DMS153 (cell line): ENCODE data around the gene AKAP1.

ENCODE experiments used
- DNase-seq: peaks from one replicate; lab custom pipeline; 2025; lab: John Stamatoyannopoulos, UW

AKAP1 gene

GRCh38 chr17:57106107-57106835 is 21.2 kb downstream of the AKAP1 start:
- DNase-seq, result peak; percentile 22

- DNase-seq, result no peak
Measured at GRCh38 chr17:57106836-57107497, 21.9 kb downstream of the AKAP1 start.

- DNase-seq, result peak; percentile 83
Measured at GRCh38 chr17:57107498-57108101, 22.6 kb downstream of the AKAP1 start.

- DNase-seq, result no peak
Measured at GRCh38 chr17:57108671-57109392, 23.8 kb downstream of the AKAP1 start.

- DNase-seq, result no peak
Measured at GRCh38 chr17:57109393-57110151, 24.5 kb downstream of the AKAP1 start.

- no peak for DNase-seq
Measured at GRCh38 chr17:57110152-57110542, 25.1 kb downstream of the AKAP1 start.

GRCh38 chr17:57110579-57111325 is 25.7 kb downstream of the AKAP1 start:
- no peak for DNase-seq

- DNase-seq, result no peak
Measured at GRCh38 chr17:57111386-57111785, 26.3 kb downstream of the AKAP1 start.

- no peak for DNase-seq
Measured at GRCh38 chr17:57113011-57113410, 28.0 kb downstream of the AKAP1 start.

- no peak for DNase-seq
Measured at GRCh38 chr17:57113656-57114055, 28.6 kb downstream of the AKAP1 start.

- no peak for DNase-seq
Measured at GRCh38 chr17:57114085-57114673, 29.1 kb downstream of the AKAP1 start.

- no peak for DNase-seq
Measured at GRCh38 chr17:57115377-57115776, 30.3 kb downstream of the AKAP1 start.

GRCh38 chr17:57115916-57116315 is 30.9 kb downstream of the AKAP1 start:
- DNase-seq, result no peak

- no peak for DNase-seq
Measured at GRCh38 chr17:57117798-57118197, 32.8 kb downstream of the AKAP1 start.

GRCh38 chr17:57120814-57121213 is 35.8 kb downstream of the AKAP1 start:
- DNase-seq, result no peak

- DNase-seq, result no peak
Measured at GRCh38 chr17:57121308-57122042, 36.4 kb downstream of the AKAP1 start.

- DNase-seq, result no peak
Measured at GRCh38 chr17:57124053-57124452, 39.0 kb downstream of the AKAP1 start.

- no peak for DNase-seq
Measured at GRCh38 chr17:57125406-57125805, 40.4 kb downstream of the AKAP1 start.

- no peak for DNase-seq
Measured at GRCh38 chr17:57125866-57126265, 40.8 kb downstream of the AKAP1 start.
